Neural cell (in vitro differentiated cells): ENCODE data around the gene IRX6. TPM values are rescaled to one million over a fixed set of nuclear protein-coding genes. Genes with fewer than 3 reads are reported as not detected.

Experiments used
- H2AFZ ChIP-seq: fragments of 200-600, 300-800 bp; sonication (generic), shearing (Covaris generic); 2 replicates; pipeline ENCODE4 v1.6.0; 2014; ENCODE audit warnings: low read depth, mild to moderate bottlenecking, antibody characterized with exemption, low read length, moderate library complexity
- H3F3A ChIP-seq: fragments of 200-600 bp; shearing (Covaris generic); 2 replicates; pipeline ENCODE4 v1.6.1; 2016; ENCODE audit warnings: mild to moderate bottlenecking, moderate library complexity, mixed read lengths, antibody characterized with exemption, low read length; ENCODE audit not compliant: insufficient read depth, poor library complexity, severe bottlenecking
- H3K27ac ChIP-seq: fragments of 200-600, 300-800 bp; sonication (generic), shearing (Covaris generic); 2 replicates; pipeline ENCODE4 v1.5.1; 2014; ENCODE audit warnings: mild to moderate bottlenecking, low read length, moderate library complexity
- H3K27me3 ChIP-seq: fragments of 300-800, 200-600 bp; sonication (generic), shearing (Covaris generic); 2 replicates; pipeline ENCODE4 v1.6.0; 2014; ENCODE audit warnings: mild to moderate bottlenecking, low read depth, low read length, moderate library complexity; ENCODE audit not compliant: insufficient read depth
- H3K36me3 ChIP-seq: fragments of 300-800, 200-600 bp; sonication (generic), shearing (Covaris generic); 2 replicates; pipeline ENCODE4 v1.5.1; 2014; ENCODE audit warnings: mild to moderate bottlenecking, antibody characterized with exemption, low read length, moderate library complexity; ENCODE audit not compliant: insufficient read depth
- H3K4me2 ChIP-seq: fragments of 300-800, 200-600 bp; sonication (generic), shearing (Covaris generic); 2 replicates; pipeline ENCODE4 v1.6.0; 2014; ENCODE audit warnings: mild to moderate bottlenecking, low read length
- H3K4me3 ChIP-seq: fragments of 300-800, 200-600 bp; sonication (generic), shearing (Covaris generic); 2 replicates; pipeline ENCODE4 v1.5.1; 2014; ENCODE audit warnings: mild to moderate bottlenecking, low read length, moderate library complexity
- H3K79me2 ChIP-seq: fragments of 200-600 bp; shearing (Covaris generic); replicated peaks from 2 replicates; pipeline ENCODE4 v1.6.0; 2014; ENCODE audit warnings: mild to moderate bottlenecking, low read length, moderate library complexity; ENCODE audit not compliant: insufficient read depth
- H3K9ac ChIP-seq: fragments of 300-800, 200-600 bp; sonication (generic), shearing (Covaris generic); 2 replicates; pipeline ENCODE4 v1.6.1; 2016; ENCODE audit warnings: mild to moderate bottlenecking, low read length, mixed read lengths
- H3K9me2 ChIP-seq: fragments of 200-600 bp; shearing (Covaris generic); 2 replicates; pipeline ENCODE4 v1.6.1; 2016; ENCODE audit warnings: mild to moderate bottlenecking, low read length, mixed read lengths; ENCODE audit not compliant: insufficient read depth
- H3K9me3 ChIP-seq: fragments of 200-600, 300-800 bp; sonication (generic), shearing (Covaris generic); 2 replicates; pipeline ENCODE4 v1.6.1; 2016; ENCODE audit warnings: mild to moderate bottlenecking, mixed run types, low read length, moderate library complexity, mixed read lengths
- H4K20me1 ChIP-seq: fragments of 200-600 bp; shearing (Covaris generic); 2 replicates; pipeline ENCODE4 v1.6.1; 2016; ENCODE audit warnings: mild to moderate bottlenecking, mixed run types; ENCODE audit not compliant: insufficient read depth
- CTCF ChIP-seq: fragments of 450-650 bp; IDR thresholded peaks from 2 replicates; pipeline ENCODE4 v1.5.1; 2014; ENCODE audit warnings: antibody characterized with exemption, mild to moderate bottlenecking, moderate library complexity; ENCODE audit not compliant: poor library complexity, severe bottlenecking
- EP300 ChIP-seq: fragments of 450-650 bp; conservative IDR thresholded peaks from 2 replicates; pipeline ENCODE4 v1.6.1; 2014; ENCODE audit warnings: antibody characterized with exemption, mild to moderate bottlenecking, moderate library complexity; ENCODE audit not compliant: poor library complexity, severe bottlenecking
- MXI1 ChIP-seq: fragments of 450-650 bp; conservative IDR thresholded peaks from 2 replicates; pipeline ENCODE4 v1.6.1; 2014; ENCODE audit warnings: antibody characterized with exemption, mild to moderate bottlenecking; ENCODE audit not compliant: poor library complexity, severe bottlenecking
- POLR2AphosphoS5 ChIP-seq: IDR thresholded peaks from 2 replicates; pipeline ENCODE4 v1.6.1; 2012
- RAD21 ChIP-seq: fragments of 450-650 bp; conservative IDR thresholded peaks from 2 replicates; pipeline ENCODE4 v1.6.1; 2014; ENCODE audit warnings: antibody characterized with exemption, mild to moderate bottlenecking, moderate library complexity
- REST ChIP-seq: IDR thresholded peaks from 2 replicates; pipeline ENCODE4 v1.6.1; 2012; ENCODE audit warnings: borderline replicate concordance
- SMC3 ChIP-seq: fragments of 450-650 bp; conservative IDR thresholded peaks from 2 replicates; pipeline ENCODE4 v1.6.1; 2014; ENCODE audit warnings: antibody characterized with exemption, mild to moderate bottlenecking, moderate library complexity; ENCODE audit not compliant: poor library complexity
- TAF1 ChIP-seq: IDR thresholded peaks from 2 replicates; pipeline ENCODE4 v1.6.1; 2012; ENCODE audit warnings: low read depth
- polyA plus RNA-seq: library from polyadenylated mRNA; depleted of rRNA; stranded (reverse); fragments of >200 nt; gene quantifications from 2 replicates; pipeline ENCODE4 v1.2.3, GENCODE V29; 2014

Gene IRX6
- polyA plus RNA-seq, 1 donor from 2014 or later, result not detected

DNA sequence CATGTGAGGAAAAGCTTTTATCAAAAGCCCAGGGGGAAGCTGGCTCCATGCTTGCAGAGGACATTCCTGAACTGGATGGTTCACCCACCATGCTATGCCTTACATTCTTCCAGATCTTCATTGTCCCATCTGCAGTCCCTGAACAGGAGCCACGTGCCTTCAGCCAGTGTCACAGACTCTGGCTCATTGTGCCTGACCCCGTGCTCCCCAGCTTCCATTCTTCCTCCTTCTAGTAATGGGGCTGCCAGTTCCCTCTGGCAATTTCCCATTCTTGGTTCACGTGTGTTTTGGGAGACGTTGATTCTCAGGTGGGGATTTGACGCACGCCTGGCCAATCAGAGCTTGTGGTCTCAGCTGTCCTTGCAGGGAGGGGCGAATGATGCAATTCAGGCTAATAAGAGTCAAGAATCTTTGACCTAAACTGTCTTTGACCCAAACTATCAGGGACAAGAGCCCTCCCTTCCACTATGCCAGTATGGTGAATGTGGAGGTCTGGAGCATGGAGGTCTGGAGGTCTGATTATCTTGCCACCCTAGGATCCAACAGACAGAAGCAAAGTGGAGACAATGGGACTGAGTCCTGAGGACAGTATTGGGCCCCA lies 52.7 kb downstream of the IRX6 start:
- Histone ChIP-seq H3K9ac (no peak overlapping the region), H3K27ac (no peak overlapping the region), H3K4me3 (no peak overlapping the region), H3K27me3 (peaks cover 15% of the 10 kb centered on the region), H3K9me2 (no peaks in the 10 kb centered on the region), H3K36me3 (no peaks in the 10 kb centered on the region), H3K79me2 (no peaks in the 10 kb centered on the region), H3K4me2 (no peak overlapping the region), H2AFZ (no peak overlapping the region), H3F3A (no peaks in the 10 kb centered on the region), H3K9me3 (no peaks in the 10 kb centered on the region), H4K20me1 (no peaks in the 10 kb centered on the region)
- TF ChIP-seq MXI1 (no peak), SMC3 (no peak), RAD21 (no peak), CTCF (no peak)

DNA sequence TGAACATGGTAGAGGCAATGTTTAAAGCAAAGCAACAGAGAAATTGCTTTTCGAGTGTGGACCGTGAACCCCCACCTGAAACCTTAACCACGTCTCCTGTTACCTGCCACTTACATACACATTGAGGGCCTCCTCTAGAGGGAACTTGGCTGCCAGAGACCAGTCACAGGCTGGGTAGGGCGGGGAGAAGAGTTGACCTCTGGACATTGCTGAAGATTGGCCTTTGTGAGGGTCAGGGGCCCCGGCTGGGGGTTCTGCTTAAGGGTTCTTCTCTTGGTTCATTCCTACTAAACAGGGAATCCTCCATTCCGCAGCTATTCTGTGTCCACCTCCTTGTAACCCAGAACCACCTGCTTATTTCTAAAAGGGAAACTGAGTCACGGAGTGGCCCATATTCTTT lies 53.8 kb downstream of the IRX6 start:
- Histone ChIP-seq H3K9me2 (no peaks in the 10 kb centered on the region), H3K27ac (no peak overlapping the region), H3K9ac (no peak overlapping the region), H3K9me3 (no peaks in the 10 kb centered on the region), H3K79me2 (no peaks in the 10 kb centered on the region), H2AFZ (no peak overlapping the region), H3K27me3 (peaks cover 5% of the 10 kb centered on the region), H3K36me3 (no peaks in the 10 kb centered on the region), H3K4me3 (no peak overlapping the region), H4K20me1 (no peaks in the 10 kb centered on the region), H3F3A (no peaks in the 10 kb centered on the region), H3K4me2 (no peak overlapping the region)
- no peak for TF ChIP-seq SMC3
- TF ChIP-seq EP300, result no peak
- no peak for TF ChIP-seq REST
- no peak for TF ChIP-seq POLR2AphosphoS5
- no peak for TF ChIP-seq MXI1
- TF ChIP-seq CTCF, result no peak
- TF ChIP-seq TAF1, result no peak
